ENCODE measurements around the gene ITK.
"Not testable (repeated sequence)": the region's sequence is repeated elsewhere in the genome, so short reads cannot be mapped to it uniquely, and the experiment has no call there.

Gene ITK

DNA sequence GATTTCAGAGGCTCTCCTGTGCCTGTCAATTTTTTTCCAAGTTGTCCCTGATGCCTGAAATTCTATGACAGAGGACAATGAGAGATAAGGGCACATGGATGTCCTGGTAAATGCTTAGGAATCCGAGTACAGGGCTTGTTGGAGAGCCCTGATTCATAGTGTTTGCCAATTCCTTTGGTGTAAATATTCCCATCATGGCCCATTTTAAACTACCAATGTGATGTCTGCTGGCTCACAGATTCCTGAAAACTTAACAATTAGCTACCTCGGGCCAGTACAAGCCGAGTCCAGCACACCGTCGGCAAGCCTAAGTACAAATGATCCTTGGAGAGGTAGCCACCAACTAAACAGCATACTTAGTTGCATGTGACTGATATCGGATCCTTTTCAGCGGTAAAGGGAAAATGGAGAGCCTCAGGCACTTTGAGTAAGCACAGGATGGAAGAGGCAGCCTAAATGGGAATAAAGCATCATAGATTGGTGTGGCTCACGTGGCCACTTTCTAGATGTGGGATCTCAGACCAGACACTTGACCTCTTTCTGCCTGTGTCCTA lies 3.6 kb downstream of the ITK start:
- Histone ChIP-seq H3K36me3 (no peaks in the 10 kb centered on the region), H3K4me1 (ENCODE audit: control insufficient read depth in 1 of 2, insufficient read depth in 1 of 2, low read depth in 1 of 2, low read length in 1 of 2) (no peaks in the 10 kb centered on the region), H3K27me3 (peaks cover 40% of the 10 kb centered on the region), H3K9me3 (no peaks in the 10 kb centered on the region), H3K4me3 (ENCODE audit: low read depth in 1 of 2, low read length in 1 of 2) (no peak overlapping the region), H3K27ac (no peak overlapping the region)
- TF ChIP-seq, protein P1, sequence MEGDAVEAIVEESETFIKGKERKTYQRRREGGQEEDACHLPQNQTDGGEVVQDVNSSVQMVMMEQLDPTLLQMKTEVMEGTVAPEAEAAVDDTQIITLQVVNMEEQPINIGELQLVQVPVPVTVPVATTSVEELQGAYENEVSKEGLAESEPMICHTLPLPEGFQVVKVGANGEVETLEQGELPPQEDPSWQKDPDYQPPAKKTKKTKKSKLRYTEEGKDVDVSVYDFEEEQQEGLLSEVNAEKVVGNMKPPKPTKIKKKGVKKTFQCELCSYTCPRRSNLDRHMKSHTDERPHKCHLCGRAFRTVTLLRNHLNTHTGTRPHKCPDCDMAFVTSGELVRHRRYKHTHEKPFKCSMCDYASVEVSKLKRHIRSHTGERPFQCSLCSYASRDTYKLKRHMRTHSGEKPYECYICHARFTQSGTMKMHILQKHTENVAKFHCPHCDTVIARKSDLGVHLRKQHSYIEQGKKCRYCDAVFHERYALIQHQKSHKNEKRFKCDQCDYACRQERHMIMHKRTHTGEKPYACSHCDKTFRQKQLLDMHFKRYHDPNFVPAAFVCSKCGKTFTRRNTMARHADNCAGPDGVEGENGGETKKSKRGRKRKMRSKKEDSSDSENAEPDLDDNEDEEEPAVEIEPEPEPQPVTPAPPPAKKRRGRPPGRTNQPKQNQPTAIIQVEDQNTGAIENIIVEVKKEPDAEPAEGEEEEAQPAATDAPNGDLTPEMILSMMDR (IDR thresholded peaks at IDR 0.05): no peak

DNA sequence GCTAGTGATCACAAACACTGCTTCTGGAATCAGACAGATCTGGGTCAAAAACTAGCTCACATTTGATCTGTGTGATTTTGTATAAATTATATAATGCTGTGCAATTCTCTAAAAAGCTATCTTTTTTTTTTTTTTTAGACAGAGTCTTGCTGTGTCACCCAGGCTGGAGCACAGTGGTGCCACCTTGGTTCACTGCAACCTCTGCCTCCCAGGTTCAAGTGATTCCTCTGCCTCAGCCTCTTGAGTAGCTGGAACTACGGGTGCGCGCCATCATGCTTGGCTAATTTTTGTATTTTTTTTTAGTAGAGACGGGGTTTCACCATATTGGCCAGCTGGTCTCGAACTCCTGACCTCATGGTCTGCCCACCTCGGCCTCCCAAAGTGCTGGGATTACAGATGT lies 4.5 kb downstream of the ITK start:
- H3K4me1 ChIP-seq (ENCODE audit: control insufficient read depth in 1 of 2, insufficient read depth in 1 of 2, low read depth in 1 of 2, low read length in 1 of 2); H3K36me3 ChIP-seq; H3K4me3 ChIP-seq (ENCODE audit: low read depth in 1 of 2, low read length in 1 of 2); H3K9me3 ChIP-seq; H3K27ac ChIP-seq: not testable (repeated sequence)
- H3K27me3 ChIP-seq: peaks cover 33% of the 10 kb centered on the region

DNA sequence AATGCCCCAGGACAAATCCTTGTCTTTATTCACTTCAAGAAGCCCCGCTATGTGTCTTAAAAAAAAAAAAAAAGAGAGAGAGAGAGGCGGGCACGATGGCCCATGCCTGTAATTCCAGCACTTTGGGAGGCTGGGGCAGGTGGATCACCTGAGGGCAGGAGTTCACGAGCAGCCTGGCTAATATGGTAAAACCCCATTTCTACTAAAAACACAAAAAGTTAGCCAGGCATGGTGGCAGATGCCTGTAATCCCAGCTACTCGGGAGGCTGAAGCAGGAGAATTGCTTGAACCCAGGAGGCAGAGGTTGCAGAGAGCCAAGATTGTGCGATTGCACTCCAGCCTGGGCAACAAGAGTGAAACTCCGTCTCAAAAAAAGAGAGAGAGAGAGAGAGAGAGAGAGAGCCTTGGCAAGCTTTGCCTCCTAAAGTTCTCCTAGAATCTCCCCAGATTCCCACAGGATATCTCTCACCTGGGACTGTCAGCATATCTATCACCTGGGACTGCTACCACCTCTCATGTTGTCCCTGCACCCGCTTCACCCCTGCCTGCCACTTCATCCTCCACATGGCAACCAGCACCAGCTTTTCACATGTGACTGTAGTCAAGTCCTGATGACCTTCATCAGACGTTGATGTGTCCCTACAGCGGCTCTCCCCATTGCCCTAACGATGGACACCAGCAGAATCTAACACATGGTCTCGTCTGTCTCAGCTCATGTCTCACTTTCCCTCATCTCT lies 5.8 kb downstream of the ITK start:
- no peak overlapping the region for H3K4me3 ChIP-seq (ENCODE audit: low read depth in 1 of 2, low read length in 1 of 2)
- TF ChIP-seq, protein P1 (IDR thresholded peaks at IDR 0.05): no peak
- H3K27ac ChIP-seq: no peak overlapping the region
- H3K4me1 ChIP-seq (ENCODE audit: control insufficient read depth in 1 of 2, insufficient read depth in 1 of 2, low read depth in 1 of 2, low read length in 1 of 2): no peaks in the 10 kb centered on the region
- H3K27me3 ChIP-seq: peaks cover 21% of the 10 kb centered on the region
- H3K9me3 ChIP-seq: no peaks in the 10 kb centered on the region
- no peaks in the 10 kb centered on the region for H3K36me3 ChIP-seq

DNA sequence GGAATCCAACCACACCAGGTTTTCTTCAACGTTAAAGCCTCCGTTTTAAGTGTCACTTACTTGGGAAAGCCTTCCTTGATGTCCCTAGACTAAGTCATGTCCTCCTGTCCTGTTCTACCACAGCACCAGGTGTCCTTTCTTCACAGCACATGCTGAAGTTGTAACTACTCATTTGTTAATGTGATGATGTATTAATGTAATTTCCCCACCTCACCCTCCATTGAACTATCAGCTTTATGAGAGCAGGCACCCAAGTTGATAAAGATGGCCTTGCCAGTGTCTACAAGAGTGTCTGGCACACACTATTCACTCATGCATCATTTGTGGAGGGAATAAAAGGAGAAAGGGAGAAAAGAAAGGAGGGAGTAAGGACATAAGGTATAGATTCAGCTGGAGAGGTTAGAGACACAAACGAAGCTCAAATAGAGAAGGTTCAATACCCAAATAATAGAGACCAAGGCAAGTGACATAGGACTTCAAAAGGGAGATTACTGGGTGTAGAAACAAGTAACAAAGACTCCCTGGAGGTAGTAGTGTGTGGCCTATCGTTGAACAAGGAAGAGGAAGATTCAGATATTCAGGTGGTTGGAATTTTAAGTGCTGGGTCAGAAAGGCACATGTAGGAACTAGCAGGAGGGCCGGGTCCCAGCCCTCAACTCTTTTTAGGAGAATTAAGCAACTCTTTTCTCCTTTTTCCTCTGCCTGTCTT lies 6.6 kb downstream of the ITK start:
- TF ChIP-seq, protein P1 (IDR thresholded peaks at IDR 0.05): no peak
- Histone ChIP-seq H3K4me3 (ENCODE audit: low read depth in 1 of 2, low read length in 1 of 2) (no peak overlapping the region), H3K4me1 (ENCODE audit: control insufficient read depth in 1 of 2, insufficient read depth in 1 of 2, low read depth in 1 of 2, low read length in 1 of 2) (no peaks in the 10 kb centered on the region), H3K36me3 (no peaks in the 10 kb centered on the region), H3K27me3 (peaks cover 14% of the 10 kb centered on the region), H3K27ac (no peak overlapping the region), H3K9me3 (no peaks in the 10 kb centered on the region)

DNA sequence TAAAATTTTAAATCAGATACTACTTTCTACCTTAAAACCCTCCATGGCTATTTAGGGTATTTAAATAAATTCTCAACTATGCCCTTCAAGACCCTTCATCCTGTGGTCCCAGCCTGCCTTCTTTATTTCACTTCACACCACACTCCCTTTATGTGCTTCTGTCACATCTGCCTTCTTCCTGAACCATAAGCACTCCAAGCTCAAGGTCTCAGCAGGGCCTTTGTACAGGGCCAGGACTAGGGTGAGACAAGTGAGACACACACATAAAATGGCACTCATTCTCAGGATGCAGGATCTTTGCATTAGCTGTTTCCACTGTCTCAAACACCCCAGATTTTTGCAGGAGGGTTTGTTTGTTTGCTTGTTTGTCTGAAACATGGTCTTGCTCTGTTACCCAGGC lies 7.6 kb downstream of the ITK start:
- no peaks in the 10 kb centered on the region for H3K9me3 ChIP-seq
- H3K4me3 ChIP-seq (ENCODE audit: low read depth in 1 of 2, low read length in 1 of 2): no peak overlapping the region
- H3K36me3 ChIP-seq: no peaks in the 10 kb centered on the region
- TF ChIP-seq, protein P1 (IDR thresholded peaks at IDR 0.05): no peak
- no peak overlapping the region for H3K27ac ChIP-seq
- H3K4me1 ChIP-seq (ENCODE audit: control insufficient read depth in 1 of 2, insufficient read depth in 1 of 2, low read depth in 1 of 2, low read length in 1 of 2): no peaks in the 10 kb centered on the region
- peaks cover 9% of the 10 kb centered on the region for H3K27me3 ChIP-seq

DNA sequence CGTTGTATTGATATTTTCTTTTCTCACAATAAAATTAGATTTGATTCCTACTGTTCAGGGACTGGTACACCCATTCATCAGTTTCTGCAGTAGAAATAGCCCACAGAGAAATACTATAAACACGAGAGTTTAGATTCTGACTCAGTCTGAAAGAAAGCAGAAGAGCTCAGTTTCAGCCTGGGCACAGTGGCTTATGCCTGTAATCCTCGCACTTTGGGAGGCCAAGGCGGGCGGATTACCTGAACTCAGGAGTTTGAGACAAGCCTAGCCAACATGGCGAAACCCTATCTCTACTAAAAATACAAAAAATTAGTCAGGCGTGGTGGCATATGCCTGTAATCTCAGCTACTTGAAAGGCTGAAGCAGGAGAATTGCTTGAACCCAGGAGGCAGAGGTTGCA lies 8.6 kb downstream of the ITK start:
- Histone ChIP-seq H3K27ac (no peak overlapping the region), H3K36me3 (no peaks in the 10 kb centered on the region)
- TF ChIP-seq, protein P1 (IDR thresholded peaks at IDR 0.05): no peak

More for the DNA sequence above, 8.6 kb downstream of the ITK start:
- no peaks in the 10 kb centered on the region for H3K9me3 ChIP-seq
- no peak overlapping the region for H3K4me3 ChIP-seq (ENCODE audit: low read depth in 1 of 2, low read length in 1 of 2)
- H3K4me1 ChIP-seq (ENCODE audit: control insufficient read depth in 1 of 2, insufficient read depth in 1 of 2, low read depth in 1 of 2, low read length in 1 of 2): no peaks in the 10 kb centered on the region
- H3K27me3 ChIP-seq: peaks cover 3% of the 10 kb centered on the region
